Measurements from ENCODE around the gene SH3RF3.
A peak's percentile ranks its signal among the peaks of the same experiment; 100 is the strongest.

Gene SH3RF3

DNA sequence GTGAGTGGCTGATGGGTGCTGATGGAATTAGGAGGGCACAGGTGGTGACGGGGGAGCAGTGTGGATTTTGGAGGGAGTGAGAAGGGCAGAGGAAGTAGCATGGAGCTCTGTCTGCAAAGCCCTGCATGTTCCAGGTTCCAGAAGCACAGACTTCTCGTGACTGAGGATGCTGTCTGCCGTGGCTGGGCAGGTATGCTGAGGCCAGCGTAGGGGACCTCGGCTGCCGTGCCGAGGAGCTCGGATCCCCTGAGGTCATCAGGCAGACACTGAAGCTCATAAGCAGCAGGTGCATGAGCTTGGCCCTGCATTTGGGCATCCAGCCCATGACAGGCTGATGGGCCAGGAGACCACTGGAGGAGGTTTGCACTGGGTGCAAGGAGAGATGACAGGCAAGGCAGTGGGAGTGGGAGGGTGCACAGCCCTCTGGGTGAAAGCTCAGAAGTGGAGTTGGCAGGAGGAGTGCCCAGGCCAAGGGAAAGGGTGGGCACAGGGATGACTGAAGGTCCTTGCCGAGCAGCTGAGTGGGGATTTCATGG, 215.3 kb downstream of the SH3RF3 start:
- no peak for DNase-seq

DNA sequence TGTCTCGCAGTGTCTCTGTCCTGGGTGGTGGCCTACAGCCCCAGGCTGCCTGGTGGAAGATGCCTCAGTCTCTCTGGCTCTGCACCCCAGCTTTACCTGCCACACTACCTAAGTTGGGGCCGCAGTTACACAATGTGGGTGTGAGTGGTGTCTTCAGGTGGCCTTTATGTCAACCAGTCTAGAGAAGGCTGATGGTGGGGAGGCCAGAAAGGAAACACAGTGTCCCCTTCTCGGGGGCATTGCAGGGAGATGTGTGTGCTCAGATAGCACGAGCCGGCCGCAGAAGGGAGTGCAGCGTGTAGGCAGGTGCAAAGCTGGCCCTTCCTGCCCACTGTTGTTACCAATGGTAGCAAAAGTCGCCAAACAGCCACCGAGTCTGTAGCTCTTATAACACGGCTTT, 216.1 kb downstream of the SH3RF3 start:
- no peak for DNase-seq

DNA sequence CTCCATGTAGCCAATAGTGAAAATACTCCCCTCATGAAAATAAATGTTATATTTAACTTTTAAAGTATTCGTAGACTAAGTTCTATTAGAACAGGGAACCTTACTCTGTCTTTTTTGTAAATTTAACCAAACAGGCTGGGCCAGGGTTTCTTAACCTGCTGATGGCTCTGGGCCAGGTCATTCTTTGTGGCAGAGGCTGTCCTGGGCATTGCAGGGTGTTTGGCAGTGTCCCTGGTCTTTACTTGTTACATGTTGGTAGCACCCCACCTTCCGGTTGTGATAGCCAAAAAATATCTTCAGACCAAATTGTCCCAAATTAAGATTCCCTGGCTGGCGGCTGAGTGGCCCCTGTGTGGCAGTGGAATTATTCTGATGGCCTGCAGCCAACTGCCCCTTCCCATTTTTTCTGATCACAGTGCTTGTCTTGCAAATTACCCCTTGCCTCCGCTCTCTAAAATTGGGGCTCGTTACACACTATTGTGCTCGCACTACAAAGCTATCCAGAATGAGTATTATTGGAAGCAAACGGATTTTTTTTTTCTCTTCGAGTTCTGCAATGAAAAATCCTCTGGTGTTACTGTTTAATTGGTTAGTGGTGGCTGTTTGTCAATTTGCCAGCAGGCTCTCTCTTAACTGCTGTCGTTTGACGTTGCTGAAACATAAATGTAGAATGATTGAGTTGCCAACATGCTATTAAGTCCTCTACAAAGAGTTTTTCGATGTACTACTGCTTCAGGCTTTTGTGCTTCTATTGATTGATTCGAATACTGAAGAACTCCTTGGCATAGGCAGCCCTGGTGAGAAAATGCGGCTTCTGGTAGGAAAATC, 216.9 kb downstream of the SH3RF3 start:
- DNase-seq, result no peak

DNA sequence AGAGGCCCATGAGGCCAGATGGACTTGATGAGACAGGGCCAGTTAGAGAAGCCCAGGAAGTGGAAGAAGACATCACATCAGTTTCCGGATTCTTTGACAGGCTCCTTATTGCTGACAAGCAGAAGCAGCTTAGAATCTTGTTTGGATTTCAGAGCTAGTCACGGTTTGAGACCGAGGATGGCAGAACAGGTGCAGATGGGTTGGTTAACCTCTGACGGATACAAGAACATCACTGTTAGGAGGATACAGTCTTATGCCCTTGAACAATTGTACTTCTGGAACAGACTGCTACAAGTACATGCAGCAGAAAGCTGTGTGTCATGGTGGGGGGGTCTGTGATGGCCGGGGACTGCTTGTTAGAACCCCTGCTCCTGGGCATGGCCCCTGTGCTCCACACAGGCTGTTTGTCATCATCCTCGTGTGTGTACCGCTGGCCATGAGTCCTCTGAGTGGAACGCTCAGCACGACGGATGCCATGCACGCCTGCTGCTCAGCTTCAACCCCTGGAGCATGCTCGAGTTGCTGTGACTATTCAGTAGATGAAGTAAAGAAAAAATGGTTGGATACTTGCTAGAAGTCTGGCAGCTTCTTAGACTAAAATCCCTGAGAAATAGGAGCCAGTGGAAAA, 217.7 kb downstream of the SH3RF3 start:
- no peak for DNase-seq

DNA sequence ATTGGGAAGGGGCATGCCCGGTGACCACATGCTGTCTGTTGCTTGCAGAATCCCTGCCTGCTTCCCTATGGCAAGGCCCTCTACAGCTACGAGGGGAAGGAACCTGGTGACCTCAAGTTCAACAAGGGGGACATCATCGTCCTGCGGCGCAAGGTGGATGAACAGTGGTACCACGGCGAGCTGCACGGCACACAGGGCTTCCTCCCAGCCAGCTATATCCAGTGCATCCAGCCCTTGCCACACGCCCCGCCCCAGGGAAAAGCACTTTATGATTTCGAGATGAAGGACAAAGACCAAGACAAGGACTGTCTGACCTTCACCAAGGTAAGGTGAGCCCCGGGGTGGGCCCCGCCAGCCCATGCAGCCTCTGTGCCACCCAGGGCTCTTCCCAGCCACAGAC, 218.6 kb downstream of the SH3RF3 start:
- DNase-seq, result no peak

DNA sequence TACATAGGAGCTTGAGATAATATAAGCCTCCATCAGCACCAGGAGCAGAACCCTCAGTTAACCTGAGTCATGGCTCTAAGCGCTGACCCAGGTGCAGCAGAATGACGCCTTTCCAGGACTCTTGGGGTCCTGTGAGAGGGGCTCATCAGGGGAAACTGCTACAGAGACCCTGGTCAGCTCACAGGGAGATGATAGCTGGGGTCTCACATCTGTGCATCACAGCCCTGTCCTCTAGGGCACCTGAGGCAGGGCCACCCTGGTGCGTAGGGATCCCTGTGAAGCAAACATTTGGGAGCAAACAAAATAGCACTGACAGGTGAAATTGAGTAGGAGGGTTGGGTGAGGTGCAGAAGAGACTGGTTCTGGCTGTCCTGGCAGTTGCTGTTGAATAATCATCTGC, 219.2 kb downstream of the SH3RF3 start:
- DNase-seq, result no peak

DNA sequence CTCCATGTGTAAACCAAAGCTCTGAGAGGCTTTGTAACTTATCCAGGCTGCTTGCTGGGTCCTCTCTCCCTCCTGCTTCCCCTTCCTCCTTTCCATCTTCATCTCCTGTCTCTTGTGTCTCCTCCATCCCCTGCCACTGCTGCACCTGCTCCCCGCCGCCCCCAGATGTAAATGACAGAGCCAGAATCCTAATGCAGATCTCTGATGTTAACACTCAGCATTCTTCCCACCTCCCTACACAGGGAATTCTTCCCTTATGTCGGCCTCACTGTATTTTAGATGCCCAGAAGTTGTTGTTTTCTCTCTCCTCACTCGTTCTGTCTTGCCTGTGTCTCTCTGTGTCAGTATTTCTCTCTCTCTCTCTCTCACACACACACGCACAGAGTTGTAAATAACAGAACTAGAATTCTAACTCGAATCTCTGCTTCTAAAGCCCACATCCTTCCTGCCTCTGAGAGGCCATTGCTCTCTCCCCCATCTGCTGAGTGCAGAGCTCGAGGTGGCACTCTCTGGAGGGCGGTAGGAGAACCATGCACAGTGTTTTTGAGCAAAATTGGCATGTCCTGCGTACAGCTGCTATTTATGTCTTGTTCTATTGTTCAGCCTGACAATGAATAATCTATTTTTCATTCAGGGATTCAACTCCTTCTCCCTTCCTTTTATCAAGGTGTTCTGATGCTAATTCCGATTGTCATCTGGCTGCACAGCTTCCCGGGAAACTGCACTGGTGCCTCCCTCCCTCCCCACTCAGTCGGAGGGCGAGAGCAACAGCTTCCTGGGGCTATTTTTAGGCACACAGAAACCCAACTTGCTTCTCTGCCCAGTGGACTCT, 219.9 kb downstream of the SH3RF3 start:
- peak in 2 of 4 experiments; percentile 34 to 46 for DNase-seq

DNA sequence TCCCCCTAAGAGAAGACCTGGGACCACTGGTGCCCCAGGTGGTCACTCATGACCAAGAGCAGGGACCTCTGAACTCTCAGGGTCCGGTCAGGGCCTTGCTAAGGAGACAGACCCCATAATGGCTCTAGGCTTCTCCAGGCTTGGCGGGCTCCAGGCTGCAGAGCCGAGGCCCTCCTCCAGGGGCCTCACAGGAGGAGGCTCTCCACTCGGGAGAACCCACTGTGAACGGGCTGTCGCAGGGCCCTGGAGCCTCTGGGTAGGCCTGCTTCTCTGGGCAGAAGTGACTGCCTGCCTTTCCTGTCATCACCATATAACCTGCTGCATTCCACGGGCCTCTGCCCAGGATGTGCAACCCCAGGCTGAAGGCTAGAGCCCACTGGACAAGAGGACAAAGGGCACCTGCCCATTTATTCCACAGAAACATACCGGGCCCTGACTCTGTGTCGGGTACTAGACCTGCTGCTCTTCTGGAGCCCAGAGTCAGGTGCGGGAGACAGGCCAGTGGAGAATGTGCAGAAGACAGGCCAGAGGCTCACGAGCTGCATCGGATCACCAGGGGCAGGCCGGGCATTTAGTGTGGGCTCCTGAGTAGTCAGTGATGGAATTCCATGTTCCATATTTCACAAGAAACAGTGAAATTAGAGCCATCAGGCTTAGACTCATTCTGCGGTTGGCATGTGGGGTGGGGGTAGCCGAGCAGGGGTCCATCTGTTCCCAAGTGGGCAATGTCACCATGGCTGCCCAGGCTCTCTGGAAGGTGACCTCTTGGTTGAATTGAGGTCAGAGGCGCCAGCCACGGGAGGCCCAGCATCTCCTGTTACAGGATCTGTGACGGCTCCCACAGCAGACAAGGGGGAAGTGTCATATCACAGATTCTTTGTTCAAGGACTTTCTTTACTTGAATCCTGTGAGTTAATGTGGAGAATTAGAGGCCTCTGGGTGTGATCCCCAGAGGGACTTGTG, 220.8 kb downstream of the SH3RF3 start:
- no peak for DNase-seq

DNA sequence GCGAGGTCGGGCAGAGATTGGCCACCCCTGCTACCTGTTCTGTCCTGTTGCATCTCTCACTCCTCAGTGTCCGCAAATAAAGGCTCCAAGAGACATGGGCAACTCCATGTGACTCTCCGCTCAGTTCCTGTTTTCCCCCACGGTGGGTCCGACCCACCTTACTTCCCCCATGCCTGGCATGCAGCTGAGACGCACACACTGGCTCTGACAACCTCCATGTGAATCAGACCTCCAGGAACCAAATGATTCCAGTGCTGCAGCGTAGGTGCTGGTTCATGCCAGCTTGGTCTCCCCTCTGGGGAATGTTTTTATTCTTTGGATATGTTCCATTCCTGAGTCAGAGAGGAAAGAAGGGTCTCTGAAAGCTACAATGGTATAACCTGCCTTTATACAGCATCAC, 221.5 kb downstream of the SH3RF3 start:
- no peak for DNase-seq

DNA sequence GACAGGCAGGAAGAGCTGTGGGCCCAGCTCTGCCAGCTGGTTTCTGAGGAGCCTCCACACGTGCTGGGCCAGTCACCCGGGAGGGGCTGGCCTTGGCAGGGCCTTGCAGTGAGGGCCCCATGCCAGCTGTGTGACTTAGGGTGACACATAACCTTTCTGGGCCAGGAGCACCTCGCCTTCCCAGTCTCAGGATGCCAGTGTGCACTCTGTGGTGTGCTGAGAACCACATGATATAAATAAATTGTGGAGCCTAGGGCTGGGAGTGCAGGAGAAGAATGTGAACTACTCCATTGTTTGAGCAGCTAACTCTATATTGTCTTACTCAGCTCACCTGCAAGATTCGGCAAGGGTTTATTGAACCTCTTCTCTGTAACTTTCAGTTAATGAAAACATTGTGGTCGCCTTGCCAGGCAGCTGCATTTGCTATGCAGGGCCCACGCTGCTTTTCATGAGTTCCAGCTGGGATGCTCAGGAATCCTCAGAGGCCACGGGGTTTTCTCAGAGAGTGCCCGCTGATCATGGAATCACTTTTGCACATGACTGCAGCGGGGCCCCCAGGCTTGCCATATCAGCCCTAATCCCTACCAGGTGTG, 222.3 kb downstream of the SH3RF3 start:
- DNase-seq, result no peak

DNA sequence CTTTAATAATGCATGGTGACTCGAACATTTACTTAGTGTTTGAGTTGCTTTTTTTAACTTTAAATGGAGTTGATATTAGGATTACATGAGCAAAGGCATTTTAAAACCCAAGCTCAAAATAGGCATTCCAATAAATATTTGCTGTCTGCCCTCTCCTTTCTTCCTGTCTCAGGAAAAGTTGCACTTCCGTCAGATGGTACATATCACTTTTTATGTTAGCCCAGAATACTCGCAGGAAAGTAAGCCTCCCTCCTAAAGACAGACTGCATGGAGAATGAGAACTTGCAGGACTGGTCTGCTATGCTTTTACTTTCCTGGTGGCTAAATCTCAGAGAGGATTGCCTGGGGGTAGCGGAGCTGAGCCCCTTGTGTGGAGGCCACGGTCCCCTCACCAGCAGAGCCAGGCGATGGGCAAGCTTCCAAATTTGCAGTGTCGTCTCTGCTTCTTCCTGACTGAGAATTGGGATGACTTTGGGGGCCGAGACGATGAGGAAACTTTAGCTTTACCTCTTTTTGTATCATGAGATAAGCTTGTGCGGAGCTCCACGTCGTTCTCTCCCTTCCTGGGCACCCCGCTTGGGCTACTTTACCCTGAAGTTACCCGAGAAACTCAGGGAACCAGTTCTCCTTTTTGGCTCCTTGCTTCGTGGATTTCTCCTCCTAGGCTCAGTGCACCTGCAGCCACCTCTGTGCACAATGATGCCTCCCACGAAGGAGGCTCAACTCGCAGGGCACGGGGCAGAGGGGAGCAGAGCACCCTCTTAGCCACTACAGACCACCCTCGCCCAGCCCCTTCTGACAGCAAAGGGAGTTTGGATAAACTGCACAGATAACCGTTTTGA, 223.3 kb downstream of the SH3RF3 start:
- DNase-seq, result no peak

DNA sequence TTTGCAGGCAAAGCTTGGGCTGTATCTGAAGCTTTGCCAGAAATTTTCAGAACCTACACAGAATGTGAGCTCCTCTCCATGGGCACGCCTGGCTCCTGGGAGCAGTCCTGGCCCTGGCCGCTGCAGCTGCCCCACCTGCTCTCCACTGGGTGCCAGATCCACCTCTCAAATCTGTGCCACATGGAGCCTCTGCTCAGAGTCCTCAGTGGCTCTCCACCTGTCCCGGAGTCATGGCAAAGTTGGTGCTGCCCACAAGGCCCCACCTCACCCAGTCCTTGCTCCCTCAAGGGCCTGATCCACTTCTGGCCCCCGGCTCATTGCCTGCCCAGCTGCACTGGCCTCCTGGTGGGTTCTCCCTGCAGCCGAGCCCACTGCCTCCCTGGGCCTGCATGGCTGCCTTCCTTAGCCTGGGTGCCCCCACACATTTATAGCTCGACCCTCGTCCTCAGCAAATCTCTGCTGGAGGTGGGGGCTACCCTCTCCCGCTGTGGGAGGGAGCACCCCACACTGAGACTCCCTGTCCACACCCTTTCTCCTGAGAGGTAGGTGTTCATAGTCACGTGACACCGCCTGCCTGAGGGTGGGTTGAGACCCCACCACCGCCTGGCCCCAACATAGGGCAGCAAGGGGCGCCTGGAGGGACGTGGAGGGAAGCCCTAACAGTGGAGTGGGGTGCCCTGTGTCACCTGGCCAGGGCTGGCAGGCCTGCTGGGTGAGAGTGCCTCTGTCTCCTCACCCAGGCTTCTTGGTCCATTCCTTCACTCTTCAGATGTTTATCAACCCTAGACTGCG, 224.1 kb downstream of the SH3RF3 start:
- DNase-seq, result no peak

DNA sequence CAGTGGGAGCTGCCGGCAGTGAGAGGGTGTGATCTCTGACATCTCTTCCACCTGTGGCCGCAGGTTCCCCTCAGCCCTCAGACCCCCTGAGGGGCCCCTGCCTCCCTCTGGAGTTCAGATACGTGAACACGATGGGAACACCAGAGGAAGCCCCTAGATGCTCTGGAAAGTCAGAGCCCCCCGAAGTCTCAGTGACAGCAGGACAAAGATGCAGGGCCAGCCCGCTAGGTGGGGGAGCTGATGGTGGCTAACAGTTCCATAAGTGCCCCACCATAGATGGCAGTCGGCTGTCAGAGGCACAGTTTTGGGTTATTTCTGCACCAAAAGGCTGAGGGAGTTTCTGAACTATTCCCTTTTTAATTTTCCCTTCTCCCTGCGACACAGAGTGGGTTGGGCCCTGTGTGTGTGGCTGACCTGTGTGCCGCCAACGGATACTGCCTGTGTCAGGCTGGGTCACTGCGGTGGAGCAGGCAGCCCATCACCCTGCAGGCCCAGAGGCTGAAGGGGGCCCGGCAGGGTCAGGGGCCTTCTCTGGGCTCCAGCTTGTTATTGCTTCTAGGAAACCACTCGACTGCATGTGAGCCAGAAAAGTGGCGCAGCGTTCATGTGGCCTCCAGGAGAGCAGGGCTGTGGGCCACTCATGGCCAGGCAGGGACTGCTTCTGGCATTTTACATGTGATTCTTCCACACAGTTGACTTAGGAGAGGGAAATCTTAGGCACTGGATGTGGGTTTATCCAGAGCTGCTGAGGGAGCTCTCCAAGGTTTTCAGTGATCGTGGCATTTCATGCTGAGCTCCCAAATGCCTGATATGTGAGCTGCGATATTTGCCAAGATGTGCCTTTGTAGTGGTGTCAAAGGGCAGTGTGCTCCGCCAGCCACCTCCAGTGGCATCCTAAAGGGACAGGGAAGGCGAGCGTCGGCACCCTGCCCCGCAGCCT, 225.1 kb downstream of the SH3RF3 start:
- no peak for DNase-seq

DNA sequence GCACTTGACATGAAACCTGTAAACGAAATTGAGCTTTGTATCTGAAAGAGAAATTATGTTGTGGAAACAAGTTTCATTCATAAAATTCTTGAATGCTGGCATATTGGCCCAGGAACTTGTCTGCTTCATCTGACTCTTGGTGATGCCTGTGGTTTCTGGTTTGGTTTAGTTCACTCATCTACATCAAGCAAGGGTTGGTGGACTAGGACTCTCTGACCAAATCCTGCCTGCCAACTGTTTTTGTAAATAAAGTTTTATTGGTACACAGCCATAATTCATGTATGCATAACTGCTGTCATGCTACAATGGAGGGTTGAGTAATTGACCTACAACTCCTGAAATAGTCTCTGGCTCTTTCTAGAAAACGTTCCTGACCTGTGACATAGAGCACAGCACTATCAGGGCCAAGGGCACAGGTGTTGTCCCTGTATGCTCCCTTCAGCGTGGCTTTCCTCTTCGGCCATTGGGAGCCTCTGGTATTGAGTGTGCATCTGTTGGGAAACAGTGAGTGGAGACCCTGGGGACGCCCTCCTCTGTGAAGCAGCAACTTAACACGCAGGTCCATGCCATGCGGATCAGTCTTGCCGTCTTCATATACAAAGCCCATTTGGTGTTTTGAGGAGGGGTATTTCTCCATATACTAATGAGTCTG, 226.3 kb downstream of the SH3RF3 start:
- no peak for DNase-seq

DNA sequence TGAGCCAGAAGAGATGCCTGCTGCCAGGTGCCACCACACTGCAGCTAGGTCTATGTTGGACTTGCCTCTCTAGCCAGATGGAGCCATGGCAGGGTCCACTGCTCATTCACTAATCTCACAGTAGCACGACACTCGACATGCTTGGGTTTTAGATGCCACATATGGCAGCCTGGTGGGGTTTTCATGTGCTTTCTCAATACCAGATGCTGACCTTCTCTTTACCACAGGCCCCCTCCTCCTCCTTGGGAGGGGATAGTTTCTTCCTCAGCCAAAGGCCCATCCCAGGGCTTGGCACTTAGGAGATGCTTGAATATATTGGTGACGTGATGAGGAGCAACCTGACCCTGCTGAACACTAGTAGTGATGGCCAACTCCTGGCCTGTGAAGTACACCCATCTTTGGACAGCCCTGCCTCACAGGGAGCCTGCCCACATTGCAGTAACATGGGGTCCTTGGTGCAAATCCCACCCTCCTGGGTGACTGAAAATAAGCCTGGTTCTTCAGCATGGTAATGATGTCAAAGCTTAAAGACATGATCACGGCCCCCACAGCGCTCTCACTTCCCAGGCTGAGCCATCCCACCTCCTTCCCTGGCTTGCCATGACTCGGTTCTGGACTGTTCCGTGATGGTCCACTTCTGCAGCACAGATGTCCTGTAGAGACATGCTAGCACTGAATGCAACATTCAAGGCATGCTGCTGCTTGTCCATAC, 227.5 kb downstream of the SH3RF3 start:
- no peak for DNase-seq

DNA sequence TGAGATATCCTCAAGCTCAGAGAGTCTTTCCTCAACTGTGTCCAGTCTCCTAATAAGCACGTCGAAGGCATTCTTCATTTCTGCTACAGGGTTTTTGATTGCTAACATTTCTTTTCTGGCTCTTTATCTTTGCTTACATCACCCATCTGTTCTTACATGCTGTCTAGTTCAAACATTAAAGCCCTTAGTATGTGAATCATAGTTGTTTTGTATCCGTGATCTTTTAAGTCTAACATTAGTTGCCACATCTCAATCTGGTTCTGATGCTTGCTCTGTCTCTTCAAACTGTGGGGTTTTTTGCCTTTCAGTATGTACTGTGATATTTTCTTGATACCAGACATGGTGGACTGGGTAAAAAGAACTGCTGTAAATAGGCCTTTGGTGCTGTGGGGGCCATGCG, 235.2 kb downstream of the SH3RF3 start:
- no peak for DNase-seq

DNA sequence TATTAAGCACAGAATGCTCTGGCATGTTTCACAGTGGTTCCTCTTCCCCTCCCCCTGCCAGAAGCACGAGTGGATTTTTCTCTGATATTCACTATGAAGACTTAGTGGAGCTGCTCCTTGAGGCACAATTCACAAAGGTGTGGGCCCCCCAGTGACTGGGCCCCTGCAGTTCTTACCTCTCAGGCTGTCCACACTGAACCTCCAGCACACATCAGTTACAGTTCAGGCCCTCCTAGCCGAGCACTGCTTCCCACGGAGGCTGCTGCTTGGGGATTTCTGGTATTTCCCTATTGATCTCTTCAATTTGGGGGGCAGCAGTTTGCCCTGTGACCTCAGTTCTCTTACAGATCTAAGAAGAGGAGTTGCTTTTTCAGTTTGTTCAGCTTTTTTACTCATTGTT, 236.1 kb downstream of the SH3RF3 start:
- no peak for DNase-seq

DNA sequence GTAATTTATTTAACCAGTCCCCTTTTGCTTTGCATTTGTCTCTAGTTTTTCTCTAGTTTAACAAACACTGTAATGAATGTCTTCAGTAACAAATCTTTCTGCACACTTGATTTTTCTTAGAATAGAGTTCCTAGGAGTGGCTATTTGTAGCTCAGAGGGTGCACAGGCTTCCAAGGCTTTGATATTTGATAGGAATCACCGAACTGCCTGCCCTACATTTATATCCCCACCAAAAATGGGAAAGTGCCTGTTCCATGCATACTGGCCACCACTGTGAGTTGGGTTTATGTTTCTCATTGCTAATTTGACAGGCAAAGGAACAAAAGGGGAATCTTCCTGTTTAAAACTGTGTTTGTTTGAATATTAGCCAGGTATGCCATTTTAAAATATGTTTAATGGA, 238.7 kb downstream of the SH3RF3 start:
- DNase-seq, result no peak
